WTC11 (cell line): ENCODE results near the gene ZNF407. TPM values are rescaled to one million over a fixed set of nuclear protein-coding genes. Genes with fewer than 3 reads are reported as not detected.

Experiments
- ATAC-seq: fragments of 200-7000 bp; cut with Tn5 transposase; 2 replicates; pipeline ENCODE4 v1.10.0; 2021; ENCODE audit warnings: mild to moderate bottlenecking, moderate library complexity
- CTCF ChIA-PET: fragments of 300-600 bp; sonication (Branson Sonifier 250); formaldehyde crosslinking; loops from one replicate; lab custom pipeline; 2021; ENCODE audit warnings: antibody characterized with exemption; lab: Charles Lee
- POLR2A ChIA-PET: fragments of 350-600 bp; sonication (Branson Sonifier 250); formaldehyde crosslinking; loops from one replicate; lab custom pipeline; 2021; ENCODE audit warnings: antibody characterized with exemption; lab: Charles Lee
- DNase-seq: peaks from one replicate; pipeline ENCODE4 v3.0.0; 2021; ENCODE audit warnings: low spot score
- H3K27ac Mint-ChIP-seq: 2 replicates; pipeline ENCODE4 v1.8.0; 2021; ENCODE audit warnings: mixed read lengths
- H3K27me3 Mint-ChIP-seq: 2 replicates; pipeline ENCODE4 v1.8.0; 2021; ENCODE audit warnings: low read depth, mild to moderate bottlenecking, moderate library complexity, mixed read lengths
- H3K36me3 Mint-ChIP-seq: 2 replicates; pipeline ENCODE4 v1.8.0; 2021; ENCODE audit warnings: mixed read lengths
- H3K4me1 Mint-ChIP-seq: 2 replicates; pipeline ENCODE4 v1.8.0; 2022; ENCODE audit warnings: mixed read lengths
- H3K4me3 Mint-ChIP-seq: 2 replicates; pipeline ENCODE4 v1.8.0; 2021; ENCODE audit warnings: mild to moderate bottlenecking, moderate library complexity, mixed read lengths
- H3K9me3 Mint-ChIP-seq: 2 replicates; pipeline ENCODE4 v1.8.0; 2021; ENCODE audit warnings: mixed read lengths
- CBFB ChIP-seq: sonication (generic); formaldehyde crosslinking; IDR thresholded peaks from 2 replicates; pipeline ENCODE4 v1.8.1; 2022; ENCODE audit warnings: mild to moderate bottlenecking, low read depth, missing genetic modification reagents
- CDX4 ChIP-seq: fragments of 250-450 bp; sonication (Bioruptor Pico); IDR thresholded peaks from 2 replicates; pipeline ENCODE4 v1.9.0; 2021; ENCODE audit warnings: moderate library complexity, mild to moderate bottlenecking, inconsistent platforms, borderline replicate concordance
- CTCF ChIP-seq: fragments of 200-600 bp; IDR thresholded peaks from 2 replicates; pipeline ENCODE4 v1.8.0; 2022; ENCODE audit warnings: antibody characterized with exemption
- E2F5 ChIP-seq: sonication (generic); formaldehyde crosslinking; IDR thresholded peaks from 2 replicates; pipeline ENCODE4 v1.8.1; 2022; ENCODE audit warnings: mild to moderate bottlenecking, moderate library complexity, missing genetic modification reagents
- EMX1 ChIP-seq: fragments of 250-450 bp; sonication (Bioruptor Pico); IDR thresholded peaks from 2 replicates; pipeline ENCODE4 v1.8.0; 2021; ENCODE audit warnings: mild to moderate bottlenecking
- ERG ChIP-seq: fragments of 250-450 bp; sonication (Bioruptor Pico); IDR thresholded peaks from 2 replicates; pipeline ENCODE4 v1.8.0; 2021; ENCODE audit warnings: mild to moderate bottlenecking
- ESRRA ChIP-seq: sonication (generic); formaldehyde crosslinking; IDR thresholded peaks from 2 replicates; pipeline ENCODE4 v1.8.1; 2022; ENCODE audit warnings: mild to moderate bottlenecking, missing genetic modification reagents, borderline replicate concordance
- ETV6 ChIP-seq: sonication (generic); formaldehyde crosslinking; IDR thresholded peaks from 2 replicates; pipeline ENCODE4 v1.8.1; 2022; ENCODE audit warnings: mild to moderate bottlenecking, missing genetic modification reagents
- FOXJ3 ChIP-seq: sonication (generic); formaldehyde crosslinking; IDR thresholded peaks from 2 replicates; pipeline ENCODE4 v1.9.0; 2021; ENCODE audit warnings: missing genetic modification reagents, mild to moderate bottlenecking, borderline replicate concordance
- FOXP1 ChIP-seq: sonication (generic); formaldehyde crosslinking; IDR thresholded peaks from 2 replicates; pipeline ENCODE4 v1.8.0; 2022; ENCODE audit warnings: missing genetic modification reagents, mild to moderate bottlenecking, moderate library complexity, borderline replicate concordance
- HMGA2 ChIP-seq: fragments of 250-450 bp; sonication (Bioruptor Pico); IDR thresholded peaks from 2 replicates; pipeline ENCODE4 v1.4.0; 2021; ENCODE audit warnings: mild to moderate bottlenecking, moderate library complexity
- IRF2 ChIP-seq: sonication (generic); formaldehyde crosslinking; IDR thresholded peaks from 2 replicates; pipeline ENCODE4 v1.8.0; 2022; ENCODE audit warnings: low read depth, missing genetic modification reagents, borderline replicate concordance
- MXD4 ChIP-seq: fragments of 250-450 bp; sonication (Bioruptor Pico); IDR thresholded peaks from 2 replicates; pipeline ENCODE4 v1.8.0; 2021; ENCODE audit warnings: mild to moderate bottlenecking, moderate library complexity, borderline replicate concordance
- MYBL2 ChIP-seq: sonication (generic); formaldehyde crosslinking; IDR thresholded peaks from 2 replicates; pipeline ENCODE4 v1.8.1; 2023; ENCODE audit warnings: mild to moderate bottlenecking, moderate library complexity, missing genetic modification reagents
- NR1H2 ChIP-seq: sonication (generic); formaldehyde crosslinking; IDR thresholded peaks from 2 replicates; pipeline ENCODE4 v1.9.0; 2021; ENCODE audit warnings: mild to moderate bottlenecking, moderate library complexity, missing genetic modification reagents
- SMAD3 ChIP-seq: sonication (generic); formaldehyde crosslinking; IDR thresholded peaks from 2 replicates; pipeline ENCODE4 v1.8.0; 2022; ENCODE audit warnings: missing genetic modification reagents, mild to moderate bottlenecking, borderline replicate concordance
- USF2 ChIP-seq: sonication (generic); formaldehyde crosslinking; IDR thresholded peaks from 2 replicates; pipeline ENCODE4 v1.8.1; 2023; ENCODE audit warnings: mild to moderate bottlenecking, missing genetic modification reagents, moderate library complexity
- ZBTB21 ChIP-seq: sonication (generic); formaldehyde crosslinking; IDR thresholded peaks from 2 replicates; pipeline ENCODE4 v1.8.1; 2023; ENCODE audit warnings: mild to moderate bottlenecking, missing genetic modification reagents, borderline replicate concordance
- ZNF138 ChIP-seq: sonication (generic); formaldehyde crosslinking; conservative IDR thresholded peaks from 2 replicates; pipeline ENCODE4 v1.8.1; 2022; ENCODE audit warnings: mild to moderate bottlenecking, moderate library complexity, missing genetic modification reagents
- ZNF263 ChIP-seq: sonication (generic); formaldehyde crosslinking; IDR thresholded peaks from 2 replicates; pipeline ENCODE4 v1.8.1; 2022; ENCODE audit warnings: low read depth, mild to moderate bottlenecking, moderate library complexity, missing genetic modification reagents
- ZNF423 ChIP-seq: fragments of 250-450 bp; sonication (Bioruptor Pico); IDR thresholded peaks from 2 replicates; pipeline ENCODE4 v2.1.2; 2022; ENCODE audit warnings: mild to moderate bottlenecking, moderate library complexity
- ZNF671 ChIP-seq: fragments of 250-450 bp; sonication (Bioruptor Pico); IDR thresholded peaks from 2 replicates; pipeline ENCODE4 v1.8.0; 2021; ENCODE audit warnings: mild to moderate bottlenecking
- total RNA-seq: library from RNA; stranded (reverse); gene quantifications from 3 replicates; pipeline ENCODE4 v1.2.3, GENCODE V29; 2021
- TF ChIP-seq, protein P1 (sequence below): fragments of 250-450 bp; sonication (Bioruptor Pico); IDR thresholded peaks from 2 replicates; pipeline ENCODE4 v2.1.2; 2022; ENCODE audit warnings: mild to moderate bottlenecking, moderate library complexity
- TF ChIP-seq, protein P2 (sequence below): sonication (generic); formaldehyde crosslinking; conservative IDR thresholded peaks from 2 replicates; pipeline ENCODE4 v1.8.1; 2022; ENCODE audit warnings: mild to moderate bottlenecking, missing genetic modification reagents
- TF ChIP-seq, protein P3 (sequence below): sonication (generic); formaldehyde crosslinking; IDR thresholded peaks from 2 replicates; pipeline ENCODE4 v1.8.1; 2023; ENCODE audit warnings: mild to moderate bottlenecking, missing genetic modification reagents, moderate library complexity

Gene ZNF407
- total RNA-seq, 1 experiment from 2014 or later = 6.5 TPM

- Mint-ChIP-seq H3K27me3 (no peaks in the 10 kb centered on the region), H3K9me3 (no peaks in the 10 kb centered on the region), H3K4me3 (no peak overlapping the region), H3K4me1 (peaks cover 2% of the 10 kb centered on the region), H3K36me3 (no peaks in the 10 kb centered on the region), H3K27ac (no peak overlapping the region)
- DNase-seq (no peak), ATAC-seq (no peak)
- POLR2A ChIA-PET = no interaction called here
- TF ChIP-seq HMGA2 (CRISPR knock-in tag) = no peak
- CTCF ChIA-PET = no interaction called here
Observed at GRCh38 chr18:75049455-75049789, 451.8 kb downstream of the ZNF407 start.

DNA sequence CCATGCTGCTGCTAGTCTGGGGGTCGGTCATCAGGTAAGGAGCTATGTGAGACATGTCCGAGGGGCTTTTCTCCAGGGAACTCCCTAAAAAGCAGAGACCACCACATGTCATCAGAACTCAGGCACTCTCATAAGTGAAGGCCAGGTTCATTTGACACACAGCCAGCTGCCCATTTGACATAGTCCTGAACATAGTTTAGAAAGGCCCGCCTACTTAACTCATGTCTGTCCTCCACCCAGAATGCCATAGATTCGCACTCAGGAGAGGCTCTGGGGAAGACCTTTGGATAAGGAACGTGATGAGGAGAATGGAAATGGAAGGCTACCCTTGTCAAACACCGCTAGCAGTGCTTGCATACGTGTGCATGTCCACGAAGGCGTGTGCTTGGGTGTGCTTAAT, 454.1 kb downstream of the ZNF407 start:
- H3K36me3 Mint-ChIP-seq = no peaks in the 10 kb centered on the region
- DNase-seq = no peak
- CTCF ChIA-PET = interaction anchor here (2.9 kb wide), 1 partner anchor 11 kb away, joined by 14 read pairs; no protein-coding TSS in a partner anchor
- ATAC-seq = no peak
- H3K4me1 Mint-ChIP-seq = peaks cover 2% of the 10 kb centered on the region
- TF ChIP-seq E2F5 (CRISPR knock-in tag) = no peak
- no peak for TF ChIP-seq EMX1
- TF ChIP-seq, protein P1, sequence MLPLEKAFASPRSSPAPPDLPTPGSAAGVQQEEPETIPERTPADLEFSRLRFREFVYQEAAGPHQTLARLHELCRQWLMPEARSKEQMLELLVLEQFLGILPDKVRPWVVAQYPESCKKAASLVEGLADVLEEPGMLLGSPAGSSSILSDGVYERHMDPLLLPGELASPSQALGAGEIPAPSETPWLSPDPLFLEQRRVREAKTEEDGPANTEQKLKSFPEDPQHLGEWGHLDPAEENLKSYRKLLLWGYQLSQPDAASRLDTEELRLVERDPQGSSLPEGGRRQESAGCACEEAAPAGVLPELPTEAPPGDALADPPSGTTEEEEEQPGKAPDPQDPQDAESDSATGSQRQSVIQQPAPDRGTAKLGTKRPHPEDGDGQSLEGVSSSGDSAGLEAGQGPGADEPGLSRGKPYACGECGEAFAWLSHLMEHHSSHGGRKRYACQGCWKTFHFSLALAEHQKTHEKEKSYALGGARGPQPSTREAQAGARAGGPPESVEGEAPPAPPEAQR (CRISPR knock-in tag) = no peak
- no peak for TF ChIP-seq ZNF423 (CRISPR knock-in tag)
- no peak for TF ChIP-seq ZNF671
- no peak for TF ChIP-seq ZNF263 (CRISPR knock-in tag)
- TF ChIP-seq NR1H2 (CRISPR knock-in tag) = no peak
- TF ChIP-seq CDX4 = no peak
- TF ChIP-seq ZNF138 = no peak
- TF ChIP-seq, protein P2, sequence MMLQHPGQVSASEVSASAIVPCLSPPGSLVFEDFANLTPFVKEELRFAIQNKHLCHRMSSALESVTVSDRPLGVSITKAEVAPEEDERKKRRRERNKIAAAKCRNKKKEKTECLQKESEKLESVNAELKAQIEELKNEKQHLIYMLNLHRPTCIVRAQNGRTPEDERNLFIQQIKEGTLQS (CRISPR knock-in tag) = no peak
- no peak for TF ChIP-seq FOXP1 (CRISPR knock-in tag)
- TF ChIP-seq, protein P3, sequence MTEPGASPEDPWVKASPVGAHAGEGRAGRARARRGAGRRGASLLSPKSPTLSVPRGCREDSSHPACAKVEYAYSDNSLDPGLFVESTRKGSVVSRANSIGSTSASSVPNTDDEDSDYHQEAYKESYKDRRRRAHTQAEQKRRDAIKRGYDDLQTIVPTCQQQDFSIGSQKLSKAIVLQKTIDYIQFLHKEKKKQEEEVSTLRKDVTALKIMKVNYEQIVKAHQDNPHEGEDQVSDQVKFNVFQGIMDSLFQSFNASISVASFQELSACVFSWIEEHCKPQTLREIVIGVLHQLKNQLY = no peak
- TF ChIP-seq IRF2 (CRISPR knock-in tag) = no peak
- TF ChIP-seq CTCF = no peak
- TF ChIP-seq, all 79 proteins: peak for 0
- no peaks in the 10 kb centered on the region for H3K9me3 Mint-ChIP-seq
- H3K27ac Mint-ChIP-seq = no peak overlapping the region
- no peak overlapping the region for H3K4me3 Mint-ChIP-seq
- no peaks in the 10 kb centered on the region for H3K27me3 Mint-ChIP-seq
- POLR2A ChIA-PET = no interaction called here

DNA sequence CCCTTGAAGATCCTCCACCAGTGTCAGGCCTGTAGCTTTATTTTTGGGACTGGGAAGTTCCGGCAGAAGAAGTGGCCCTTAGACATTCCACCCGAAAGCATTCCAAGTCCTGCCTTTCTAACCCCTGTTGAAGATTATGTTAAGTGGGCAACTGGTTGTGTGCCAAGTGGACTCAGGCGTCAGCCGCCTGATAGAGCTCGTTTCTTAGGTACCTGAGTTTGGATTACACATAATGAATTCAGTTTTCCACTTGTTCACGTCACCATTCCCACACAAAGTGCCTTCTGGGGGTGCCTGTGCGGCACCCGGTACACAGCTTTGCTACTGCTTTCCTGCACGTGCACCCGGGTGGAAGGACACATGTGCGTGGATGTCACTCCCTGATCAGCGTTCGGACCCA, 454.8 kb downstream of the ZNF407 start:
- no peak for DNase-seq
- Mint-ChIP-seq H3K9me3 (no peaks in the 10 kb centered on the region), H3K4me3 (no peak overlapping the region), H3K27ac (no peak overlapping the region), H3K27me3 (no peaks in the 10 kb centered on the region), H3K36me3 (no peaks in the 10 kb centered on the region), H3K4me1 (peaks cover 2% of the 10 kb centered on the region)
- ATAC-seq = no peak
- ChIA-PET POLR2A (interaction anchor here (0.6 kb wide), 1 partner anchor 570 kb away, joined by 3 read pairs; no protein-coding TSS in a partner anchor), CTCF (interaction anchor here (2.9 kb wide), 1 partner anchor 11 kb away, joined by 14 read pairs; no protein-coding TSS in a partner anchor)
- TF ChIP-seq MYBL2 (CRISPR knock-in tag) (no peak), ZBTB21 (no peak), ETV6 (CRISPR knock-in tag) (no peak), MXD4 (CRISPR knock-in tag) (no peak), FOXJ3 (CRISPR knock-in tag) (no peak), CBFB (CRISPR knock-in tag) (no peak), SMAD3 (CRISPR knock-in tag) (no peak), USF2 (no peak), ERG (CRISPR knock-in tag) (no peak), IRF2 (CRISPR knock-in tag) (no peak), ESRRA (CRISPR knock-in tag) (no peak)
- TF ChIP-seq, protein P3 = no peak
